HepG2 (cell line): Measurements from ENCODE around the gene ZNRF3. TPM values are rescaled to one million over a fixed set of nuclear protein-coding genes. Genes with fewer than 3 reads are reported as not detected.

Source experiments
- FOSL2 ChIP-seq: sonication (generic); formaldehyde crosslinking; IDR thresholded peaks from 2 replicates; pipeline ENCODE4 v1.4.0; 2020; ENCODE audit warnings: missing genetic modification reagents
- FOXC1 ChIP-seq: sonication (generic); formaldehyde crosslinking; IDR thresholded peaks from 2 replicates; pipeline ENCODE4 v1.8.0; 2022; ENCODE audit warnings: mild to moderate bottlenecking, missing genetic modification reagents, borderline replicate concordance
- FUBP1 ChIP-seq: sonication (generic); formaldehyde crosslinking; IDR thresholded peaks from 2 replicates; pipeline ENCODE4 v1.5.1; 2020; ENCODE audit warnings: missing genetic modification reagents, mild to moderate bottlenecking, borderline replicate concordance
- MEIS2 ChIP-seq: sonication (generic); formaldehyde crosslinking; IDR thresholded peaks from 2 replicates; pipeline ENCODE4 v1.9.0; 2021; ENCODE audit warnings: mild to moderate bottlenecking, missing genetic modification reagents
- NAIF1 ChIP-seq: sonication (generic); formaldehyde crosslinking; IDR thresholded peaks from 2 replicates; pipeline ENCODE4 v1.5.0; 2020; ENCODE audit warnings: mild to moderate bottlenecking, missing genetic modification reagents, borderline replicate concordance
- NR2C2 ChIP-seq: sonication (generic); formaldehyde crosslinking; IDR thresholded peaks from 2 replicates; pipeline ENCODE4 v1.4.0; 2020; ENCODE audit warnings: missing genetic modification reagents, mild to moderate bottlenecking, moderate library complexity, borderline replicate concordance
- PAX8 ChIP-seq: sonication (generic); formaldehyde crosslinking; IDR thresholded peaks from 2 replicates; pipeline ENCODE4 v1.8.0; 2022; ENCODE audit warnings: mild to moderate bottlenecking, missing genetic modification reagents, borderline replicate concordance
- PLSCR1 ChIP-seq: sonication (generic); formaldehyde crosslinking; IDR thresholded peaks from 2 replicates; pipeline ENCODE4 v1.5.0; 2020; ENCODE audit warnings: missing genetic modification reagents, mild to moderate bottlenecking, borderline replicate concordance
- PTBP1 ChIP-seq: fragments of 200-400 bp; formaldehyde crosslinking; IDR thresholded peaks from 2 replicates; pipeline ENCODE4 v1.6.1; 2018; ENCODE audit warnings: low read length, low read depth; ENCODE audit not compliant: poor library complexity, severe bottlenecking
- SETDB1 ChIP-seq: sonication (generic); formaldehyde crosslinking; IDR thresholded peaks from 2 replicates; pipeline ENCODE4 v1.5.1; 2020; ENCODE audit warnings: missing genetic modification reagents, mild to moderate bottlenecking, borderline replicate concordance
- THAP7 ChIP-seq: sonication (generic); formaldehyde crosslinking; IDR thresholded peaks from 2 replicates; pipeline ENCODE4 v1.8.1; 2023; ENCODE audit warnings: mild to moderate bottlenecking, missing genetic modification reagents
- ZFAT ChIP-seq: sonication (generic); formaldehyde crosslinking; conservative IDR thresholded peaks from 2 replicates; pipeline ENCODE4 v1.8.1; 2023; ENCODE audit warnings: missing genetic modification reagents, inconsistent platforms
- ZFP37 ChIP-seq: sonication (generic); formaldehyde crosslinking; IDR thresholded peaks from 2 replicates; pipeline ENCODE4 v1.4.0; 2020; ENCODE audit warnings: missing genetic modification reagents, borderline replicate concordance
- ZNF138 ChIP-seq: sonication (generic); formaldehyde crosslinking; IDR thresholded peaks from 2 replicates; pipeline ENCODE4 v1.5.0; 2020; ENCODE audit warnings: mild to moderate bottlenecking, low read depth, missing genetic modification reagents
- ZNF180 ChIP-seq: sonication (generic); formaldehyde crosslinking; IDR thresholded peaks from 2 replicates; pipeline ENCODE4 v1.4.0; 2020; ENCODE audit warnings: low read depth, missing genetic modification reagents, borderline replicate concordance
- ZNF24 ChIP-seq: fragments of 450-650 bp; IDR thresholded peaks from 2 replicates; pipeline ENCODE4 v1.6.1; 2017; ENCODE audit warnings: antibody characterized with exemption, mild to moderate bottlenecking
- ZNF264 ChIP-seq: sonication (generic); formaldehyde crosslinking; IDR thresholded peaks from 2 replicates; pipeline ENCODE4 v1.4.0; 2020; ENCODE audit warnings: missing genetic modification reagents
- ZNF292 ChIP-seq: sonication (generic); formaldehyde crosslinking; IDR thresholded peaks from 2 replicates; pipeline ENCODE4 v1.8.1; 2022; ENCODE audit warnings: mild to moderate bottlenecking, low read depth, missing genetic modification reagents, borderline replicate concordance
- ZNF431 ChIP-seq: sonication (generic); formaldehyde crosslinking; IDR thresholded peaks from 2 replicates; pipeline ENCODE4 v1.9.0; 2022; ENCODE audit warnings: missing genetic modification reagents, low read depth, mild to moderate bottlenecking, borderline replicate concordance
- ZNF564 ChIP-seq: sonication (generic); formaldehyde crosslinking; IDR thresholded peaks from 2 replicates; pipeline ENCODE4 v1.8.1; 2023; ENCODE audit warnings: mild to moderate bottlenecking, missing genetic modification reagents
- ZNF792 ChIP-seq: IDR thresholded peaks from 2 replicates; pipeline ENCODE4 v1.6.1; 2016
- ZSCAN20 ChIP-seq: sonication (generic); formaldehyde crosslinking; IDR thresholded peaks from 2 replicates; pipeline ENCODE4 v1.4.0; 2020; ENCODE audit warnings: missing genetic modification reagents, mild to moderate bottlenecking, borderline replicate concordance
- polyA plus RNA-seq, 8 experiments: library from polyadenylated mRNA; depleted of rRNA in 3 of 8; stranded (reverse) in 7 of 8; unstranded in 1 of 8; fragments of >200 nt; fragmentation: Illumina TruSeq in 4 of 8; extraction: Trizol in 4 of 8; gene quantifications; 2 replicates each; pipeline versions ENCODE4 v1.2.1 to v1.2.3, GENCODE V29; 2011 to 2016; ENCODE audit warnings: low read depth in 4 of 8, missing spikeins in 1 of 8, mixed read lengths in 1 of 8; ENCODE audit not compliant: insufficient read depth in 1 of 8
- total RNA-seq, 5 experiments: library from RNA; depleted of rRNA; stranded (reverse); fragments of >200 nt; fragmentation: Illumina TruSeq; extraction: Trizol; gene quantifications; 2 replicates each; pipeline ENCODE4 v1.2.3, GENCODE V29; 2016; ENCODE audit warnings: low read depth in 1 of 5
- TF ChIP-seq, protein P1 (sequence below): sonication (generic); formaldehyde crosslinking; IDR thresholded peaks from 2 replicates; pipeline ENCODE4 v1.4.0; 2020; ENCODE audit warnings: missing genetic modification reagents, borderline replicate concordance

ZNRF3 gene
- total and polyA plus RNA-seq, 2 of the 13 experiments (the other 11 are each of a cell fraction or from before 2014, with no cell fraction given), result 20.3 to 36.7 TPM

DNA sequence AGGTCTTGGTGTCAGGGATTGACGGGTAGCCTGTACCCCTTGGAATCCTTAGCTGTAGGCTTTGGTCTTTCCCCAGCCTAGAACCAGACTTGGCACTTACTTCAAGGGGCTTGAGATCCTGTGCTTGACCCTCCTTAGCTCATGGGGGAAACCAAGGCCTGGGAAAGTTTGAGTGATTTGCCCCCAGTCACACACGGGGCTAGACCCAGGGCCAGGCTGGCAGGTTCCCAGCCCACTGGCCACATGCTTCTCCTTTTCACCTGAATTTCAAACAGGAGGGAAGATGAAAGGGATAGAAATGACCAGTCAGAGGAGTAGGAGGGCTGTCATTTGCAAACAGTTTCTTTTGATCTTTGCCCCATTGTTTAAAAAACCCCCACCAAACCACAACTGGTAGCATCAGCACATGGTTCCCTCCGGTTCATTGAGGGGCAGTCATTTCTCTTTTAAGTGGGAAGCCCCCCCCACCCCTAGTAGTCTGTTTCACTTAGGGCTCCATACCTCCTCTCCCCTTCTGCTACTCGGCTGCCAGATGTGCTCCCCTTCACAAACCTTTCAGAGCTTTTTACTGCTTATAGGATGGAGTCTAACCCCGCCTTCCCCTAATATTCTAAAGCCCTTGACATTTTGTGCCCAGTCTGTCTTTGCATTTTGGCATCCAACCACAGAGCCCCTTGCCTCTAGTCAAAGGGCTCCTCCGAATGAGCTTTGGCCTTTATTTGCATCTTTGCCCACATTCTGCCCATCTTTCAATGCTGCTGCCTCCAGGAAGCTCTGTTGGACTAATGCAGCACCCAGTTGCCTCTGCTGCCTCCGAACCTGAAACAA is 37.6 kb downstream of the ZNRF3 start (continued):
- TF ChIP-seq FOXC1 (CRISPR knock-in tag) (no peak; the same call in 1 of the 2 replicates), PTBP1 (no peak), NAIF1 (peak; percentile 60; the same call in 1 of the 2 replicates), ZNF180 (CRISPR knock-in tag) (no peak), SETDB1 (CRISPR knock-in tag) (no peak), NR2C2 (CRISPR knock-in tag) (peak; percentile 31; the same call in 1 of the 2 replicates), ZNF564 (no peak), ZSCAN20 (CRISPR knock-in tag) (peak; percentile 25; the same call in 1 of the 2 replicates), MEIS2 (CRISPR knock-in tag) (peak; percentile 94), ZNF792 (CRISPR knock-in tag) (no peak; the same call in 1 of the 2 replicates), ZNF292 (CRISPR knock-in tag) (peak; percentile 63; the same call in 1 of the 2 replicates), ZNF138 (CRISPR knock-in tag) (0 out of 2 replicates have a peak, but pooled peaks have one; percentile 60), ZNF264 (peak; percentile 64; the same call in 1 of the 2 replicates), ZFAT (CRISPR knock-in tag) (no peak), PLSCR1 (no peak), THAP7 (CRISPR knock-in tag) (0 out of 2 replicates have a peak, but pooled peaks have one; percentile 38), PAX8 (CRISPR knock-in tag) (no peak), ZFP37 (CRISPR knock-in tag) (peak; percentile 64; the same call in 1 of the 2 replicates), ZNF431 (no peak; the same call in 1 of the 2 replicates), ZNF24 (no peak), FUBP1 (CRISPR knock-in tag) (no peak), FOSL2 (peak; percentile 73)
- TF ChIP-seq, protein P1, sequence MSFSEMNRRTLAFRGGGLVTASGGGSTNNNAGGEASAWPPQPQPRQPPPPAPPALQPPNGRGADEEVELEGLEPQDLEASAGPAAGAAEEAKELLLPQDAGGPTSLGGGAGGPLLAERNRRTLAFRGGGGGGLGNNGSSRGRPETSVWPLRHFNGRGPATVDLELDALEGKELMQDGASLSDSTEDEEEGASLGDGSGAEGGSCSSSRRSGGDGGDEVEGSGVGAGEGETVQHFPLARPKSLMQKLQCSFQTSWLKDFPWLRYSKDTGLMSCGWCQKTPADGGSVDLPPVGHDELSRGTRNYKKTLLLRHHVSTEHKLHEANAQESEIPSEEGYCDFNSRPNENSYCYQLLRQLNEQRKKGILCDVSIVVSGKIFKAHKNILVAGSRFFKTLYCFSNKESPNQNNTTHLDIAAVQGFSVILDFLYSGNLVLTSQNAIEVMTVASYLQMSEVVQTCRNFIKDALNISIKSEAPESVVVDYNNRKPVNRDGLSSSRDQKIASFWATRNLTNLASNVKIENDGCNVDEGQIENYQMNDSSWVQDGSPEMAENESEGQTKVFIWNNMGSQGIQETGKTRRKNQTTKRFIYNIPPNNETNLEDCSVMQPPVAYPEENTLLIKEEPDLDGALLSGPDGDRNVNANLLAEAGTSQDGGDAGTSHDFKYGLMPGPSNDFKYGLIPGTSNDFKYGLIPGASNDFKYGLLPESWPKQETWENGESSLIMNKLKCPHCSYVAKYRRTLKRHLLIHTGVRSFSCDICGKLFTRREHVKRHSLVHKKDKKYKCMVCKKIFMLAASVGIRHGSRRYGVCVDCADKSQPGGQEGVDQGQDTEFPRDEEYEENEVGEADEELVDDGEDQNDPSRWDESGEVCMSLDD (CRISPR knock-in tag), result no peak; the same call in 1 of the 2 replicates
